Heart right ventricle (tissue), 16 donors: ENCODE measurements around the gene NCKAP5. TPM values are rescaled to one million over a fixed set of nuclear protein-coding genes. Genes with fewer than 3 reads are reported as not detected.

Experiments
- ATAC-seq, 8 donors: fragments of 200-7000 bp; cut with Tn5 transposase; one replicate each; pipeline ENCODE4 v1.9.1; 2020; ENCODE audit warnings: mild to moderate bottlenecking in 8 of 8, moderate library complexity in 8 of 8, moderate number of reproducible peaks in 1 of 8
- DNase-seq, 2 donors: peaks; one replicate each; pipeline ENCODE4 v3.0.0-alpha.2; 2020
- H3K27ac ChIP-seq, 10 donors: fragments of 200-600 bp; sonication (generic) in 2 of 10; one replicate each; pipeline versions ENCODE4 v1.5.0 to v1.8.0; 2020 to 2022; ENCODE audit warnings: mild to moderate bottlenecking in 3 of 10
- H3K27me3 ChIP-seq, 7 donors: fragments of 200-600 bp; one replicate each; pipeline ENCODE4 v1.8.0; 2021 to 2022; ENCODE audit warnings: mild to moderate bottlenecking in 2 of 7
- H3K36me3 ChIP-seq, 9 donors: fragments of 200-600 bp; sonication (generic) in 1 of 9; one replicate each; pipeline versions ENCODE4 v1.5.0 to v1.8.0; 2020 to 2022; ENCODE audit warnings: mild to moderate bottlenecking in 2 of 9
- H3K4me1 ChIP-seq, 9 donors: fragments of 200-600 bp; sonication (generic) in 1 of 9; one replicate each; pipeline versions ENCODE4 v1.5.0 to v1.8.0; 2020 to 2022; ENCODE audit warnings: mild to moderate bottlenecking in 4 of 9
- H3K4me3 ChIP-seq, 10 donors: fragments of 200-600 bp; sonication (generic) in 2 of 10; one replicate each; pipeline versions ENCODE4 v1.5.0 to v1.8.0; 2020 to 2022; ENCODE audit warnings: mild to moderate bottlenecking in 7 of 10, moderate library complexity in 2 of 10
- H3K9me3 ChIP-seq, 11 donors: fragments of 200-600 bp in 10 of 11; sonication (generic) in 2 of 11; one replicate each; pipeline versions ENCODE4 v1.5.0 to v1.8.0; 2013 to 2022; ENCODE audit warnings: mild to moderate bottlenecking in 2 of 11, control low read depth in 1 of 11, moderate library complexity in 1 of 11
- WGBS, 2 donors: extraction: QIAGEN DNeasy Blood & Tissue Kit; methylation state at CpG; one replicate each; pipeline ENCODE4 v1.1.7; 2013; ENCODE audit warnings: inconsistent platforms in 1 of 2; 5-methylcytosine and 5-hydroxymethylcytosine counted together
- intact Hi-C, 10 donors: fragments of 100-400 bp; cut with DNase I; formaldehyde crosslinking; loops; one replicate each; pipeline versions ENCODE4 v1.11.1 to v1.14.2; 2022
- polyA plus RNA-seq, 2 donors: library from polyadenylated mRNA; stranded (reverse); fragments of 200-250 nt; gene quantifications; one replicate each; pipeline ENCODE4 v1.2.3, GENCODE V29; 2013
- total RNA-seq, 10 donors: library from RNA; stranded (reverse); fragmentation: NEBNext Ultra II Directional in 3 of 10; extraction: Animal tissue kit (Norgen Biotek cat#: 25700) in 3 of 10; gene quantifications; one replicate each; pipeline versions ENCODE4 v1.2.1 to v1.2.4, GENCODE V29; 2021 to 2023
- TF ChIP-seq, protein P1 (sequence below), 9 donors: fragments of 200-600 bp; sonication (generic) in 2 of 9; IDR thresholded peaks; one replicate each; pipeline versions ENCODE4 v1.5.0 to v1.8.0; 2021 to 2022; ENCODE audit warnings: antibody characterized with exemption in 9 of 9, mild to moderate bottlenecking in 5 of 9, moderate library complexity in 1 of 9
- donor health status: Arrhythmogenic right ventricular cardiomyopathy.
- donor health status: ischemic (EF 13 %, LVEDD 7.1; RV severe dilation, severe dysfunction).
- donor health status: healthy with polysubstance abuse.
- donor health status: DM: no; HTN: yes; CAD: no.
- donor health status: DM: no; HTN: no; CAD: no.
- donor health status: ischemic (EF 25% LVEDD 6.9; RV normal size, moderate dysfunction).
- donor health status: ischemic (EF 25% LVEDD 5.7; RV mildly dilated, moderate dysfunction).
- donor health status: healthy.
- donor health status: DM: yes; HTN: yes; CAD: no.
- donor health status: Ischemic cardiomyopathy.
- donor health status: ischemic (EF 35%, LVEDD 5.7; RV mildly dilated, moderate dysfunction).
- donor health status: nonischemic (EF 11% LVEDD 7.7; RV severe dilation, severe dysfunction).
- donor health status: DM: yes; HTN: yes; CAD: no.
- donor health status: PGD.
- donor health status: ischemic (EF 29% LVEDD 5.4; RV normal size, mild dysfunction).
- donor health status: nonischemic (EF 23%, LVEDD 6.1; RV moderate dilation, normal function).

NCKAP5 gene
- total and polyA plus RNA-seq, 12 donors: 0.57 to 11.7 (median 6.2) TPM

DNA sequence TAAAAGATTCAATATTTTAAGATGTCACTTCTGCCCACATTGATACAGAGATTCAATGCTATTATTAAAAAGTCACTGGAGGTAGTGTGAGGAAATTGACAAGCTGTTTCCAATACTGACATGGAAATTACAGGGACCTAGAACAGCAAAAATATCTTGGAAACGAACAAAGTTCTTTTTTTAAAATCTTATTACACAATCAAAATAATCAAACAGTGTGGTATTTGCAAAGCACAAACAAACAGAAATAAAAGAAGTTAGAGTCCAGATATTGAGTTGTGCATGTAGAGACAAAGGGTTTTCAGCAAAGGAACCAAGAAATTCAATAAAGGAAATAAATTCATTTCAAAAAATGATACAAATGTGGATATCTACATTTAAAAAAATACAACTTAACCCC, 369.6 kb downstream of the NCKAP5 start:
- no peaks in the 10 kb centered on the region for H3K27me3 ChIP-seq
- H3K36me3 ChIP-seq: no peaks in the 10 kb centered on the region
- 54 to 69% methylated on average over 1 of the region's 1 CpG for WGBS, 2 donors
- no peaks in the 10 kb centered on the region for H3K4me1 ChIP-seq
- DNase-seq: no peak
- H3K27ac ChIP-seq: no peak overlapping the region
- H3K4me3 ChIP-seq: no peak overlapping the region
- ATAC-seq: no peak
- TF ChIP-seq, protein P1, sequence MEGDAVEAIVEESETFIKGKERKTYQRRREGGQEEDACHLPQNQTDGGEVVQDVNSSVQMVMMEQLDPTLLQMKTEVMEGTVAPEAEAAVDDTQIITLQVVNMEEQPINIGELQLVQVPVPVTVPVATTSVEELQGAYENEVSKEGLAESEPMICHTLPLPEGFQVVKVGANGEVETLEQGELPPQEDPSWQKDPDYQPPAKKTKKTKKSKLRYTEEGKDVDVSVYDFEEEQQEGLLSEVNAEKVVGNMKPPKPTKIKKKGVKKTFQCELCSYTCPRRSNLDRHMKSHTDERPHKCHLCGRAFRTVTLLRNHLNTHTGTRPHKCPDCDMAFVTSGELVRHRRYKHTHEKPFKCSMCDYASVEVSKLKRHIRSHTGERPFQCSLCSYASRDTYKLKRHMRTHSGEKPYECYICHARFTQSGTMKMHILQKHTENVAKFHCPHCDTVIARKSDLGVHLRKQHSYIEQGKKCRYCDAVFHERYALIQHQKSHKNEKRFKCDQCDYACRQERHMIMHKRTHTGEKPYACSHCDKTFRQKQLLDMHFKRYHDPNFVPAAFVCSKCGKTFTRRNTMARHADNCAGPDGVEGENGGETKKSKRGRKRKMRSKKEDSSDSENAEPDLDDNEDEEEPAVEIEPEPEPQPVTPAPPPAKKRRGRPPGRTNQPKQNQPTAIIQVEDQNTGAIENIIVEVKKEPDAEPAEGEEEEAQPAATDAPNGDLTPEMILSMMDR (IDR thresholded peaks at IDR 0.05): no peak
- peaks cover 0 to 10% (median 0%) of the 10 kb centered on the region in 11 donors for H3K9me3 ChIP-seq
- intact Hi-C loops: no loop called here

DNA sequence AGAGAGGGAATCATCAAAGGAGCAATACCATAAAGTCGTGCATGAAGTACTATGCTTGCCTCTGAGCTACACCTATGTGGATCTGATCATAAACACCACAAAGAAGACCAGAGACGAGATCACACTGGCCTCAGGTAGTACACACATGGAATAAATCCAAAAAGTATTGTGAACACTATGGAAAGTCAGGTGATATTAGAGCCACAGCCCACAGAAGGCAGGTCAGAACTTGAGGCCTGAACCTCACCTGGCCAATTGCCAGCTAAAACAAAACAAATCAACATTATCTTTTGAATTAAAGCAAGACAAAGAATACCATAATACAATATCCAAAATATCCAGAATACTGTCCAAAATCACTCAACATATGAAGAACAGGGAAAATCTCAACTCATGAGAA, 371.1 kb downstream of the NCKAP5 start:
- 76 to 79% methylated on average over 2 of the region's 2 CpGs for WGBS, 2 donors
- Histone ChIP-seq H3K9me3 (peaks cover 0 to 15% (median 0%) of the 10 kb centered on the region in 11 donors), H3K27ac (no peak overlapping the region), H3K36me3 (no peaks in the 10 kb centered on the region), H3K4me3 (no peak overlapping the region), H3K27me3 (no peaks in the 10 kb centered on the region), H3K4me1 (no peaks in the 10 kb centered on the region)
- TF ChIP-seq, protein P1 (IDR thresholded peaks at IDR 0.05): no peak
- ATAC-seq: no peak
- DNase-seq: no peak
- intact Hi-C loops: no loop called here

DNA sequence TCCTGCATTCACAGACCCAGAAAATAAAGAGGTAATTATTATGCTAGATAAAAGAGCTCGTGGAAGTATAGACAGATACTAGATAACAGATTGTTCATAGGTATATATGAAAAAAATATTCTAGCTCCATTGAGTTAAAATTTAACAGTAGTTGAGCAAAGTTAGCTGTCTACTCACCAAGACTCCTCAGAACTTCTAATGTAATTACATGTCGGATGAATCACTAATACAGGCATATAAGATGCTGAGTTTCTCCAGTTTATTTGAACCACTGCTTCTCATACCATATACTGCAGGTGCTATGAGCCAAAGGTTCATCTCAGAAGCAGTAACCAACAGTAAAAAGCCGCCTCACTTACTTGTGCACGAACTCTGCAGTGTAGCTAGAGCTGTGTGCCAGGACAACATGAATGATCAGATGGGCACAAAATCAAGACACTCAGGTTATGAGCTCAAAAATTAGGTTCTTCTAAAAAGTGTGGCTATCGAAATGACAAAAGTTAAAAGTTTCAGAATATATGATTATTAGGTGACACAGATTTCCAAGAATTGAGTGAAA, 373.4 kb downstream of the NCKAP5 start:
- DNase-seq (no peak), ATAC-seq (no peak)
- Histone ChIP-seq H3K27ac (no peak overlapping the region), H3K4me1 (no peaks in the 10 kb centered on the region), H3K9me3 (peaks cover 0 to 14% (median 0%) of the 10 kb centered on the region in 11 donors), H3K4me3 (no peak overlapping the region), H3K36me3 (no peaks in the 10 kb centered on the region), H3K27me3 (no peaks in the 10 kb centered on the region)
- TF ChIP-seq, protein P1 (IDR thresholded peaks at IDR 0.05): no peak
- intact Hi-C loops: no loop called here
- 83 to 90% methylated on average over 5 of the region's 5 CpGs for WGBS, 2 donors

DNA sequence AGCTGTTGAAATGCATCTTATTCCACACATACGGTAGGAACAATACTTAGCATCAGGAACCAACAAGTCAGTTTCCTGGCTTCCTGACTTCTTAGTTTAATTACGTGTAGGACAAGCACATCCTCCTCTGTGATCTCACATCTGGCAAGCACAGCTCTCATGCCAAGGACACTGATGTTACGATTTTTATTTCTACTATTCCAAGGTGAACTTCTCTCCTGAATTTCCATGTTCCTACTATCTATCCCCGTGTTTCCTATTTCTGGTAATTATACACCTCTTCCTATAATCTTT, 374.0 kb downstream of the NCKAP5 start:
- Histone ChIP-seq H3K9me3 (peaks cover 0 to 18% (median 0%) of the 10 kb centered on the region in 11 donors), H3K4me1 (no peaks in the 10 kb centered on the region), H3K36me3 (no peaks in the 10 kb centered on the region), H3K27me3 (no peaks in the 10 kb centered on the region), H3K27ac (no peak overlapping the region), H3K4me3 (no peak overlapping the region)
- TF ChIP-seq, protein P1 (IDR thresholded peaks at IDR 0.05): no peak
- DNase-seq (no peak), ATAC-seq (no peak)
- intact Hi-C loops: no loop called here
- WGBS, 2 donors: 39 to 50% methylated on average over 4 of the region's 4 CpGs
